ENCODE measurements around the gene POTEE.
"Not testable (repeated sequence)": the region's sequence is repeated elsewhere in the genome, so short reads cannot be mapped to it uniquely, and the experiment has no call there.

The POTEE gene

GRCh38 chr2:131209030-131209772 is at the start of gene POTEE:
TSS of gene POTEE (plus strand) at chr2:131209536. CDS start at chr2:131218403, 8,867 bp downstream.
- DNase-seq (ENCODE audit: low read depth) = not testable (repeated sequence)

DNA sequence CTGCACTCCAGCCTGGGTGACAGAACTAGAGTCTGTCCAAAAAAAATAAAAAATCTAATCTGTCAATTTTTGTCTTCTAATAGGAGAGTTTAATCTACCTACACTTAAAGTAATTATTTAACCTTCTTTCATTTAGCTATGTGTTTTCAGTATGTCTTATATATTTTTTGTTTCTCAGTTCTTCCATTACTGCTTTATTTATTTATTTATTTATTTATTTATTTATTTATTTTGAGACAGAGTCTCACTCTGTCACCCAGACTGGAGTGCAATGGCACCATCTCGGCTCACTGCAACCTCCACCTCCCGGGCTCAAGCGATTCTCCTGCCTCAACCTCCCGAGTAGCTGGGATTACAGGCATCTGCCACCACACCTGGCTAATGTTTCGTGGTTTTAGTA is 43.8 kb upstream of the POTEE start:
- DNase-seq (ENCODE audit: low read depth) = not testable (repeated sequence)

DNA sequence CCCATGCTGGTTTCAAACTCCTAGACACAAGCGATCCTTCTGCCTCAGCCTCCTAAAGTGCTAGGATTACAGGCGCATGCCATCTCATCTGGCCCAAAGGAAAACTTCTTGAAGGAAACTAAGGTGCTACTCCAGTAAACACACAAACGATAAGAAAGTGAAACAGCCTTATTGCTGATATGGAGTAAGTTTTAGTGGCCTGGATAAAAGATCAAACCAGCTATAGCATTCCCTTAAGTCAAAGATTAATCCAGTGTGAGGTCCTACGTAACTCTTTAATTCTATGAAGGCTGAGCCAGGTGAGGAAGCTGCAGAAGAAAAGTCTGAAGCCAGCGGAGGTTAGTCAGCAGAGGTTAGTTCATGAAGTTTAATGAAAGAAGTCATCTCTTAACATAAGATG is 40.8 kb upstream of the POTEE start:
- no peak for DNase-seq (ENCODE audit: low read depth)

GRCh38 chr2:131178050-131178449 is 31.3 kb upstream of the POTEE start:
- DNase-seq (ENCODE audit: low read depth) = not testable (repeated sequence)

DNA sequence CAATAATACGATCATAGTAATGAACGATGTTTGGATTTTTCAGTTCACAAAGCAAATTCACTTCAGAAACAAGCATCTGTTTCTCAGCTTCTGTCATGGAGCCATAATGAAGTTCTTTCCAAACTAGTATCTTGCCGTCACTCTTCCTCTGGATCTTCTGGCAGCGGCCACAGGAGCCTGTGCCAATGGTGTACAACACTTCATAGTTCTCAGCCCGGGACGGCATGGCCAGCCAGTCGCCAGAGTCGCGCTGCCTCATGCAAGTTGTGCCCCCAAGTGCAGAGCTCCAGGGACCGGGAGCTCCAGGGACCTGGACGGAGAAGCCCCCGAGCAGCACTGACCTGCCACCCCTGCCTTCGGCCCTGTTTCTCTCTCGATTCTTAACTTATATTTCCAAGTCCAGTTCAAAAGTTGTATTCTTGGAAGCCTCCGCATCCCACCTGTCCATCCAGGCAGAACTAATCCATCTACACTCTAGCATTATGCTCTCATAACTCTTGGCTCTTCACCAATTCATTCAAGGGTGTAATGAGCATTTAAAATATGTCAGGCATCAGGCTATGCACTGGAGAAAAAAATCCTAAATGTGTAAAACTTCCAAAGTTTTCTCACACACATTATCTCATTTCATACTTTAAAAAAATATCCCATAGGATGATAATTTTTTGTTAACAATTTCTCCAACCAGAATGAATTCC is 30.5 kb upstream of the POTEE start:
- DNase-seq (ENCODE audit: low read depth) = not testable (repeated sequence)

DNA sequence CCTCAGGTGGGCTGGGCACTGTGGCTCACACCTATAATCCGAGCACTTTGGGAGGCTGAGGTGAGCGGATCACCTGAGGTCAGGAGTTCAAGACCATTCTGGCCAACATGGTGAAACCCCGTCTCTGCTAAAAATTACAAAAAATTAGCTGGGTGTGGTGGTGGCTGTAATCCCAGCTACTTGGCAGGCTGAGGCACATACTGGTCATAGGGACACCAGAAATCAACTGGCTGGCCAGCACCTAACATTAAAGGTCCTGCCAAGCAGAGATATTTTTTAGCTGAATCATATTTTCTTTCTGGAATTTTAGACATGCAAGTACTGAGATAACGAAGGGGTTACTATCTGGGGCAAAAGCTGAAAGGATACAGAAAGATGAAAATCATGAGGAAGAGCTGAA is 27.9 kb upstream of the POTEE start:
- DNase-seq (ENCODE audit: low read depth) = not testable (repeated sequence)

DNA sequence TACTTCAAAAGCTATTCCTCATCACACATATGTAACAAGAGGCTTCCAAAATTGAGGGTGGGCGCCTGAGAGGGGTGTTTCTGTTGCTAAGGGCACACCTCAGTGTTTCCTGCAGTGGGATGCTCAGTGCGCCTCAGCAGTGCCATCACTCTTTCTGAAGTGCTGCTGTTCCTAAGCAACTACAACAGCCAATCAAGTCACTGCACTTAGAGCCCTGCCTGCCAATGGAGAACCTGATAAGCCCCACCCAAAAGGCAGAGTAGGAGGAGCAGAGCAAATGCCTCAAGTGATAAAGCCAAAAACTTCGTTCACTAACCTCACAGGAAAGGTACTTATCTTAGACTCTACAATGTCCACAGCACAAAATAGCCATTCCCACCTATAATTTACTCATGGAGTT is 15.9 kb upstream of the POTEE start:
- DNase-seq (ENCODE audit: low read depth) = not testable (repeated sequence)

- DNase-seq (ENCODE audit: low read depth) = not testable (repeated sequence)
Measured at GRCh38 chr2:131196186-131196585, 13.2 kb upstream of the POTEE start.

DNA sequence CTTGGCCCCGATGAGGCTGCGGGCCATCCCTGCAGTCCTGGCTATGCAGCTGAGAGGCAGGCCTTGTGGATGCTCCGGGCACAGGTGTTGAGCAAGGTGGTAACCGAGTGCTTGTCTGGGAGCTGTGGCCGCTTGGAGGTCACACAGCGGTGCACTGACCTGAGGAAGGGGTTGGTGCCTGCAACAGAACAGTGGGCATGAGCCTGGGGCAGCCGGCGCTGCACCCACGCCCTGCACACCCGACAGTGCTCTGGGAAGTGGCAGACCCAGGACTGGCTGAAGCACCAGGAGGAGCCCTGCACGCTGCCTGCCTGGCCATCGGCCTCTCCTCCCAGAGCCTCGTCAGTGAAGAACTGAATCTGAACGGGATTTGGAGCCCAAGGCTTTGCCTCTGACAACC is 8.2 kb upstream of the POTEE start:
- DNase-seq (ENCODE audit: low read depth) = no peak

DNA sequence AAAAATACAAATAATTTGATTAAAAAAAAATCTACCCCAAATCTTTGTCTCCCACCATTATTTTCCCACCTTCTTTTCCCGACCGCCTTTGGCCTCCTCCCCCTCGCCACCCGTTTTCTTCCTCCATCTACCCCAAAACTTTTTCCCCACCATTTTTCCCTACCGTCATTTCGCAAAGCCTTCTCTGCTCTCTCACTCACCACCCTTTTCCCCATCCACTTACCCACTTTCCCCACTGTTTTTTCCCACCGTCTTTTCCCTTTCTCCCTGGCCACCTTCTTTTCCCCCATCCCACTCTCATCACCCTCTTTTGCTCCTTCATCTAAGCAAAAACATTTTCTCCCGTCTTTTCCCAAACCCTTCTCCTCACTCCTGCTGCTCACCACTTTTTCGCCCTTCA is 1.5 kb upstream of the POTEE start:
- DNase-seq (ENCODE audit: low read depth) = not testable (repeated sequence)

DNA sequence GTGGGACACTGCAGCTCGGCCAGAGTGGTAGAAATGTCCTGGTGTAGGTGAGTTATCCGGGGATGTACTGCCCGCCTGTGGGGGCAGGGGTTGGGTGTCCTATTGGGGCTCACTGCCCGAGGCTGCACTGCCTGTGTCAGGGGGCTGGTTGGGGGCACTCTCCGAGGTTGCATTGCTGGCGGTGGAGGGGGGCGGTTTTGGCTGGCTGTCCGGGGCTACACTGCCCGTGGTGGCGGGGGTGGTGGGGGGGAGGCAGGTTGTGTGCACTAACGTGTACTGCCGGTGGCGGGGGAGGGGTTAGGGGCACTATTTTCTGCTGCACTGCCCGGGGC is 403 bp downstream of the POTEE start:
- DNase-seq (ENCODE audit: low read depth) = not testable (repeated sequence)

- not testable (repeated sequence) for DNase-seq (ENCODE audit: low read depth)
Measured at GRCh38 chr2:131210434-131211211, 1.3 kb downstream of the POTEE start.

DNA sequence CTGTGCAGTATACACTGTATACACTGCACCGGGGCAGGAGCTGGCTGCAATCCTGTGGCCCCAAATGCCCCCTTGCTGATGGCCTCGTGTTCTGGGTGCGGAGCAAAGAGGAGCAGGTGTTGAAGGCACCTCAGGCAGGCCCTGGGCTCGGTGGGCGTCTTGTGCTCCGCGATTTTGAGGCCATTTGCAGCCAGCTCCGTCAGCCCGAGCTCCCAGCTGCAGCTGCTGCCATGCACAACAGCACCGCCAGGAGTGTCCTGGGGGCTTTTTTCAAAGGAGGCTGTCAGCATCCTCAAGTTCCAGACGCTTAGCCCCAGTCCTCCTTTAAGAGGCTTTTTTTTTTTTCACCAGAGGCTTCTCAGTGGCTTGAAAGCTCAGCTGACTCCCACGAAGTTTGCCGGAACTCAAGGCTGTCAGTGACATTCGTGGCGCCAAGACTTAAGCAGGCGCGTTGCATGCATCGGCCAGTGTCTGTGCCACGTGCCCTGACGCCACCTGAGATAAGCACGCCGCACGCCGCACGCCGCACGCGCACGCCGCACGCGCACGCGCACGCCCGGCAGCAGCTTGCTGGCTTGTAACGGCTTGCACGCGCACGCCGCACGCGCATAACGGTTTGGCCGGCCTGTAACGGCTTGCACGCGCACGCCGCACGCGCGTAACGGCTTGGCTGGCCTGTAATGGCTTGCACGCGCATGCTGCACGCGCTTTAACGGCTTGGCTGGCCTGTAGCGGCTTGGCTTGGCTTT is 8.1 kb downstream of the POTEE start:
- DNase-seq (ENCODE audit: low read depth) = not testable (repeated sequence)

DNA sequence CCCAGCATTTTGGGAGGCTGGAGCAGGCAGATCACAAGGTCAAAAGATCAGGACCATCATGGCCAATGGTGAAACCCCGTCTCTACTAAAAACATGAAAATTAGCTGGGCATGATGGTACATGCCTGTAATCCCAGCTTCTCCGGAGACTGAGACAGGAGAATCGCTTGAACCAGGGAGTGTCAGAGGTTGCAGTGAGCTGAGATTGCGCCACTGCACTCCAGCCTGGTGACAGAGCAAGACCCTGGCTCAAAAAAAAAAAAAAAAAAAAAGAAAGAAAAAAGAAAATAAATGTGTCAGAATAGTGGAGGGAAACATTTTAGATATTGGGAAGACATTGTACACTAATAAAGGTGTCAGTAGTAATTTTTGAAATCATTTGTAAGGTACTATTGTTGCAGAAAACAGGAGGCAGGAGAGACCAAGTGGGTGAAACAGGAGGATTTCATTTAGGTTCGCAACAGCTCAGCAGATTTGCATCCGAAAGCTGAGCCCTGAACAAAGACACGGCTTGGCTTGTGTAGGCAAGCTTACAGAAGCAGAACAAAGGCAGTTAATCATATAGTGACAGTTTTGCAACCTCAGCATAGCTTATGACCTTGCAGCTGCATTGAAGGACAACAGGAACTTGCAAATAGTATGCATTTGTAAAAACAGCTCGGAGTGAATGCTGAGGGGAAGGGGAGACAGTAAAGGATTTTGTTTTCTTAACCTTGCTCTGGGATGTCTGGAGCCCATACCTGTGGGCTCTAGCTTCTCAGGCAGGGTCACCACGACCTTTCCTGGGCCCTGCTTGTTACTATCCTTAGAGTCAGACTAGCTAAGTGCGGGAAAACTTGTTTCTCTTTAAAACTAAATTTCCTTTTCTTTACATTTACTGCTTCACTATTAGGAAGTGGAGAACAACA is 26.5 kb downstream of the POTEE start:
- not testable (repeated sequence) for DNase-seq (ENCODE audit: low read depth)

Measured in HS-27A (cell line).